NCI-H510A treated with DMSO at 0.1 percent for 48 hours (cell line): ENCODE measurements around the gene MSI2.

Experiments
- DNase-seq: peaks from one replicate; lab custom pipeline; 2025; lab: John Stamatoyannopoulos, UW

The MSI2 gene

GRCh38 chr17:57436565-57436964 is 180.2 kb downstream of the MSI2 start:
- DNase-seq: no peak

- DNase-seq: no peak
Observed at GRCh38 chr17:57438066-57438731, 181.9 kb downstream of the MSI2 start.

- no peak for DNase-seq
Observed at GRCh38 chr17:57439651-57440050, 183.3 kb downstream of the MSI2 start.

- DNase-seq: peak; percentile 62
Observed at GRCh38 chr17:57440522-57441269, 184.4 kb downstream of the MSI2 start.

- DNase-seq: no peak
Observed at GRCh38 chr17:57441270-57441600, 184.9 kb downstream of the MSI2 start.

GRCh38 chr17:57442401-57442823 is 186.1 kb downstream of the MSI2 start:
- no peak for DNase-seq

- DNase-seq: peak; percentile 43
Observed at GRCh38 chr17:57442914-57443571, 186.7 kb downstream of the MSI2 start.

- DNase-seq: no peak
Observed at GRCh38 chr17:57443781-57444180, 187.5 kb downstream of the MSI2 start.

- DNase-seq: no peak
Observed at GRCh38 chr17:57444682-57445450, 188.5 kb downstream of the MSI2 start.

- DNase-seq: no peak
Observed at GRCh38 chr17:57445772-57446472, 189.6 kb downstream of the MSI2 start.

- DNase-seq: no peak
Observed at GRCh38 chr17:57447357-57447989, 191.2 kb downstream of the MSI2 start.

GRCh38 chr17:57447990-57448758 is 191.9 kb downstream of the MSI2 start:
- DNase-seq: no peak

GRCh38 chr17:57448759-57449283 is 192.5 kb downstream of the MSI2 start:
- DNase-seq: no peak

GRCh38 chr17:57451191-57451590 is 194.9 kb downstream of the MSI2 start:
- DNase-seq: no peak

GRCh38 chr17:57451643-57452042 is 195.3 kb downstream of the MSI2 start:
- DNase-seq: no peak

- no peak for DNase-seq
Observed at GRCh38 chr17:57453841-57454425, 197.6 kb downstream of the MSI2 start.

- no peak for DNase-seq
Observed at GRCh38 chr17:57454729-57455062, 198.4 kb downstream of the MSI2 start.

GRCh38 chr17:57455063-57455914 is 199.0 kb downstream of the MSI2 start:
- DNase-seq: no peak

GRCh38 chr17:57456622-57457021 is 200.3 kb downstream of the MSI2 start:
- DNase-seq: no peak
